ENCODE measurements around the gene SESTD1. TPM values are rescaled to one million over a fixed set of nuclear protein-coding genes. Genes with fewer than 3 reads are reported as not detected.
"Not testable (repeated sequence)": the region's sequence is repeated elsewhere in the genome, so short reads cannot be mapped to it uniquely, and the experiment has no call there.

SESTD1 gene
- total RNA-seq, 1 donor from 2014 or later, result 29.7 TPM

GRCh38 chr2:179253226-179253625 lies 11.4 kb downstream of the SESTD1 start:
- H3K27ac ChIP-seq (ENCODE audit: low read depth, low read length), result no peak overlapping the region
- no peaks in the 10 kb centered on the region for H3K27me3 ChIP-seq (ENCODE audit: control insufficient read depth in 3 of 3, insufficient read depth in 3 of 3, low read length in 3 of 3)
- no peaks in the 10 kb centered on the region for H3K9me3 ChIP-seq (ENCODE audit: control insufficient read depth in 3 of 3, low read length in 3 of 3)
- no peaks in the 10 kb centered on the region for H3K36me3 ChIP-seq (ENCODE audit: control insufficient read depth in 3 of 3, insufficient read depth in 3 of 3, low read length in 3 of 3)
- no peak overlapping the region for H3K4me3 ChIP-seq (ENCODE audit: low read length in 3 of 3)
- peaks cover 0 to 6% (median 0%) of the 10 kb centered on the region in 3 donors for H3K4me1 ChIP-seq (ENCODE audit: control insufficient read depth in 3 of 3, insufficient read depth in 3 of 3, low read length in 3 of 3)
- H3K9ac ChIP-seq (ENCODE audit: low read depth in 1 of 3, low read length in 3 of 3), result no peak overlapping the region

DNA sequence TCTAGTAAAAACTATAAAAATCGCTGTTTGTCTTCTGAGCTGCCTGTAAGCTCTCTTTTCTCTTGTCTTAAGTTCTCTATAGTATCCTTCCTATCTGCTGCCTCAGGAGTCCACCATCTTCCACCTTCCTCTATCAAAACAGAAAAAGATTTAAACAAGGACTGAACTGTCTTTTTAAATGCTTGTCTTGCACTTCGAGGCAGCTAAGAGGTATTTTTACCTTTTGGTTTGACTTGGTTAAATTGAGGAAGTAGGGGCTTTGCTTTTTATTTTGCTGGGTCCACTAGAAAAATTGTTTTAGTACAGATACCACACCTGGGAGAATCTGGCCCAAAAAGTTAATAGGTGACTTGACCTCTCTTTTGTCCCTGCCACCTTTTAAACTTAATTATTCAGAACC lies 12.2 kb downstream of the SESTD1 start:
- H3K27ac ChIP-seq (ENCODE audit: low read depth, low read length), result no peak overlapping the region
- no peak overlapping the region for H3K4me3 ChIP-seq (ENCODE audit: low read length in 3 of 3)
- no peaks in the 10 kb centered on the region for H3K36me3 ChIP-seq (ENCODE audit: control insufficient read depth in 3 of 3, insufficient read depth in 3 of 3, low read length in 3 of 3)
- H3K27me3 ChIP-seq (ENCODE audit: control insufficient read depth in 3 of 3, insufficient read depth in 3 of 3, low read length in 3 of 3), result no peaks in the 10 kb centered on the region
- H3K4me1 ChIP-seq (ENCODE audit: control insufficient read depth in 3 of 3, insufficient read depth in 3 of 3, low read length in 3 of 3), result peaks cover 0 to 6% (median 0%) of the 10 kb centered on the region in 3 donors
- H3K9ac ChIP-seq (ENCODE audit: low read depth in 1 of 3, low read length in 3 of 3), result no peak overlapping the region
- H3K9me3 ChIP-seq (ENCODE audit: control insufficient read depth in 3 of 3, low read length in 3 of 3), result no peaks in the 10 kb centered on the region

- no peak overlapping the region for H3K27ac ChIP-seq (ENCODE audit: low read depth, low read length)
- H3K4me3 ChIP-seq (ENCODE audit: low read length in 3 of 3), result no peak overlapping the region
- H3K9me3 ChIP-seq (ENCODE audit: control insufficient read depth in 3 of 3, low read length in 3 of 3), result no peaks in the 10 kb centered on the region
- H3K9ac ChIP-seq (ENCODE audit: low read depth in 1 of 3, low read length in 3 of 3), result no peak overlapping the region
- H3K4me1 ChIP-seq (ENCODE audit: control insufficient read depth in 3 of 3, insufficient read depth in 3 of 3, low read length in 3 of 3), result peaks cover 0 to 6% (median 0%) of the 10 kb centered on the region in 3 donors
- H3K27me3 ChIP-seq (ENCODE audit: control insufficient read depth in 3 of 3, insufficient read depth in 3 of 3, low read length in 3 of 3), result no peaks in the 10 kb centered on the region
- H3K36me3 ChIP-seq (ENCODE audit: control insufficient read depth in 3 of 3, insufficient read depth in 3 of 3, low read length in 3 of 3), result no peaks in the 10 kb centered on the region
Measured at GRCh38 chr2:179251870-179252269, 12.8 kb downstream of the SESTD1 start.

DNA sequence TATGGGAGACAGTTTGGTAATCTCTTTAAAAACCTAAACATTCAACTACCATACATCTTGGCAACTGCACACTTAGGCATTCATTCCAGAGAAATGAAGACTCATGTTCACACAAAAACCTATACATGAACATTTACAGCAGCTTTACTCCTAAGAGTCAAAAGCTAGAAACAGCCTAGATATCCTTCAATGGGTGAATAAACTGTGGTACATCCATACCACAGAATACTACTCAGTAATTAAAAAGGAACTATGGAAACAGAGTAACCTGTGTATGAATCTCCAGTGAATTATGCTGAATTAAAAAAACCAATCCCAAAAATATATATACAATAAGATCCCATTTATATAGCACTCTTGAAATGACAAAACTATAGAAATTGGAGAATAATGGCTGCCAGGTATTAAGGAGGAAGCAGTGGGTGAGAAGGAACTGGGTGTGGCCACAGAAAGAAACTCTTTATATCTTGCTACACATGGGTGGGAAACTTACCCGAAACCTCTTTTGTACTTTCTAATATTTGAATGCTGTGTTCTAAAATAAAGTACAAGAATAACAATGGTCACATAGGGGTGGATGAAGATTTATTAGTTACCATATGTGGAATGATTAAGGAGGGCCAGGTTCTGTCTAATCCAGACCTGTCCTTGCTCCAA lies 13.7 kb downstream of the SESTD1 start:
- Histone ChIP-seq H3K9me3 (ENCODE audit: control insufficient read depth in 3 of 3, low read length in 3 of 3) (no peaks in the 10 kb centered on the region), H3K9ac (ENCODE audit: low read depth in 1 of 3, low read length in 3 of 3) (no peak overlapping the region), H3K4me1 (ENCODE audit: control insufficient read depth in 3 of 3, insufficient read depth in 3 of 3, low read length in 3 of 3) (peaks cover 0 to 6% (median 0%) of the 10 kb centered on the region in 3 donors), H3K4me3 (ENCODE audit: low read length in 3 of 3) (no peak overlapping the region), H3K36me3 (ENCODE audit: control insufficient read depth in 3 of 3, insufficient read depth in 3 of 3, low read length in 3 of 3) (no peaks in the 10 kb centered on the region), H3K27me3 (ENCODE audit: control insufficient read depth in 3 of 3, insufficient read depth in 3 of 3, low read length in 3 of 3) (no peaks in the 10 kb centered on the region), H3K27ac (ENCODE audit: low read depth, low read length) (no peak overlapping the region)

DNA sequence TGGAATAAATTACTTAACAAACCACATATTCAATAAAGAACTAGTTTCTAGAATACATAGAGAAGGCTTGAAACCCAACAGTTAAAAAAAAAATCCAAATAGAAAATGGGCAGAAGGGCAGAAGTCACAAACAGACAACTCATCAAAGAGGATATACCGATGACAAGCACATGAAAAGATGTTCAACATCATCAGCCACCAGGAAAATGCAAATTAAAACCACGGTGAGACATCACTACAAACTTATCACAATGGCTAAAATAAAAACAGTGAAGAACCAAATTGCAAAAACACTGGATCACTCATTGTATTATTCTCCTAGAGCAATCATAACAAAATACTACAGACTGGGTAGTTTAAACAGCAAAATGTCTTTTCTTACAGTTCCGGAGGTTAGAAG lies 14.5 kb downstream of the SESTD1 start:
- no peak overlapping the region for H3K4me3 ChIP-seq (ENCODE audit: low read length in 3 of 3)
- H3K27me3 ChIP-seq (ENCODE audit: control insufficient read depth in 3 of 3, insufficient read depth in 3 of 3, low read length in 3 of 3), result no peaks in the 10 kb centered on the region

GRCh38 chr2:179248024-179248348 lies 16.6 kb downstream of the SESTD1 start:
- Histone ChIP-seq H3K27ac (ENCODE audit: low read depth, low read length) (no peak overlapping the region), H3K36me3 (ENCODE audit: control insufficient read depth in 3 of 3, insufficient read depth in 3 of 3, low read length in 3 of 3) (no peaks in the 10 kb centered on the region), H3K27me3 (ENCODE audit: control insufficient read depth in 3 of 3, insufficient read depth in 3 of 3, low read length in 3 of 3) (no peaks in the 10 kb centered on the region), H3K4me3 (ENCODE audit: low read length in 3 of 3) (no peak overlapping the region), H3K9me3 (ENCODE audit: control insufficient read depth in 3 of 3, low read length in 3 of 3) (no peaks in the 10 kb centered on the region), H3K4me1 (ENCODE audit: control insufficient read depth in 3 of 3, insufficient read depth in 3 of 3, low read length in 3 of 3) (peaks cover 0 to 4% (median 0%) of the 10 kb centered on the region in 3 donors), H3K9ac (ENCODE audit: low read depth in 1 of 3, low read length in 3 of 3) (no peak overlapping the region)

More for the DNA sequence above, 14.5 kb downstream of the SESTD1 start:
- Histone ChIP-seq H3K9ac (ENCODE audit: low read depth in 1 of 3, low read length in 3 of 3) (no peak overlapping the region), H3K4me1 (ENCODE audit: control insufficient read depth in 3 of 3, insufficient read depth in 3 of 3, low read length in 3 of 3) (peaks cover 0 to 6% (median 0%) of the 10 kb centered on the region in 3 donors), H3K9me3 (ENCODE audit: control insufficient read depth in 3 of 3, low read length in 3 of 3) (no peaks in the 10 kb centered on the region), H3K27ac (ENCODE audit: low read depth, low read length) (no peak overlapping the region), H3K36me3 (ENCODE audit: control insufficient read depth in 3 of 3, insufficient read depth in 3 of 3, low read length in 3 of 3) (no peaks in the 10 kb centered on the region)

DNA sequence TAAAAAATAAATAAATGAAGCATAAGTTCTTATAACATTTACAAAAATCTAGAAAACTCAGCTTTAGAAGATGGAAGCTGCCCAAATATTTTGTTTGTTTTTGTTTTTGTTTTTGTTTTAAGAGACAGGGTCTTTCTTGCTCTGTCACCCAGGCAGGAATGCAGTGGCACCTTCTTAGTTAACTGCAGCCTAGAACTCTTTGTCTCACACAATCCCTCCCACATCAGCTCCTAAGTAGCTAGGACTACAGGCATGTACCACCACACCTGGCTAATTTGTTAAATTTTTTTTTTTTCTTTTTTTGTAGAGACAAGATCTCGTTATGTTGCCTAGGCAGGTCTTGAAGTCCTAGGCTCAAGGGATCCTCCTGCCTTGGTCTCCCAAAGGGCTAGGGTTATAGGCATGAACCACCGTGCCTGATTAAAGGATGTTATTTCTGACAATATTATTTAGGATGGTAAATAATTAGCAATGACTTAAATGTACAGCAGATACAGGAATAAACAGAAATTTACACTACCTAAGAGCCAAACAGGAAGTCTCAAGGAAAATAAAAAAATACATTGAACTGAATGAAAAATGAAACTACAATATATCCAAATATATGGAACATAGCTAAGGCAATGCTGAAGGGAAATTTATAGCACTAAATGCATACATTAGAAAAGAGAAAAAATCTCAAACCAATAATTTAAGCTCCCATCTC lies 17.2 kb downstream of the SESTD1 start:
- no peaks in the 10 kb centered on the region for H3K36me3 ChIP-seq (ENCODE audit: control insufficient read depth in 3 of 3, insufficient read depth in 3 of 3, low read length in 3 of 3)
- no peaks in the 10 kb centered on the region for H3K9me3 ChIP-seq (ENCODE audit: control insufficient read depth in 3 of 3, low read length in 3 of 3)
- H3K27me3 ChIP-seq (ENCODE audit: control insufficient read depth in 3 of 3, insufficient read depth in 3 of 3, low read length in 3 of 3), result no peaks in the 10 kb centered on the region
- no peak overlapping the region for H3K27ac ChIP-seq (ENCODE audit: low read depth, low read length)
- H3K4me3 ChIP-seq (ENCODE audit: low read length in 3 of 3), result no peak overlapping the region
- H3K9ac ChIP-seq (ENCODE audit: low read depth in 1 of 3, low read length in 3 of 3), result no peak overlapping the region
- peaks cover 0 to 4% (median 0%) of the 10 kb centered on the region in 3 donors for H3K4me1 ChIP-seq (ENCODE audit: control insufficient read depth in 3 of 3, insufficient read depth in 3 of 3, low read length in 3 of 3)

DNA sequence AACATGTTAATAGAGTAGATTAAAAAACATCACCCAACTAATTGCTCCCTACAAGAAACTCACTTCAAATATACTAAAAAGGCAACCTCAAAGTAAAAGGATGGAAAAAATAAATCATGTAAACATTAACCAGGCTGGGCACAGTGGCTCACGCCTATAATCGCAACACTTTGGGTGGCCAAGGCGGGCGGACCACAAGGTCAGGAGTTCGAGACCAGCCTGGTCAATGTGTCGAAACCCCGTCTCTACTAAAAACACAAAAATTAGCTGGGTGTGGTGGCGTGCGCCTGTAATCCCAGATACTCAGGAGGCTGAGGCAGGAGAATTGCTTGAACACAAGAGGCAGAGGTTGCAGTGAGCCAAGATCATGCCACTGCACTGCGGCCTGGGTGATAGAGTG lies 18.8 kb downstream of the SESTD1 start:
- H3K4me3 ChIP-seq (ENCODE audit: low read length in 3 of 3); H3K9me3 ChIP-seq (ENCODE audit: control insufficient read depth in 3 of 3, low read length in 3 of 3); H3K9ac ChIP-seq (ENCODE audit: low read depth in 1 of 3, low read length in 3 of 3); H3K27me3 ChIP-seq (ENCODE audit: control insufficient read depth in 3 of 3, insufficient read depth in 3 of 3, low read length in 3 of 3); H3K36me3 ChIP-seq (ENCODE audit: control insufficient read depth in 3 of 3, insufficient read depth in 3 of 3, low read length in 3 of 3); H3K4me1 ChIP-seq (ENCODE audit: control insufficient read depth in 3 of 3, insufficient read depth in 3 of 3, low read length in 3 of 3); H3K27ac ChIP-seq (ENCODE audit: low read depth, low read length): not testable (repeated sequence)

- H3K9ac ChIP-seq (ENCODE audit: low read depth in 1 of 3, low read length in 3 of 3), result no peak overlapping the region
- H3K27me3 ChIP-seq (ENCODE audit: control insufficient read depth in 3 of 3, insufficient read depth in 3 of 3, low read length in 3 of 3), result no peaks in the 10 kb centered on the region
- H3K4me1 ChIP-seq (ENCODE audit: control insufficient read depth in 3 of 3, insufficient read depth in 3 of 3, low read length in 3 of 3), result peaks cover 0 to 7% (median 2%) of the 10 kb centered on the region in 3 donors
- H3K27ac ChIP-seq (ENCODE audit: low read depth, low read length), result no peak overlapping the region
- H3K36me3 ChIP-seq (ENCODE audit: control insufficient read depth in 3 of 3, insufficient read depth in 3 of 3, low read length in 3 of 3), result no peaks in the 10 kb centered on the region
- H3K9me3 ChIP-seq (ENCODE audit: control insufficient read depth in 3 of 3, low read length in 3 of 3), result no peaks in the 10 kb centered on the region
- no peak overlapping the region for H3K4me3 ChIP-seq (ENCODE audit: low read length in 3 of 3)
Measured at GRCh38 chr2:179243046-179243445, 21.6 kb downstream of the SESTD1 start.

Data from skeletal muscle tissue (tissue), 4 donors.